Measurements from ENCODE around the gene TNNT3.

The TNNT3 gene

DNA sequence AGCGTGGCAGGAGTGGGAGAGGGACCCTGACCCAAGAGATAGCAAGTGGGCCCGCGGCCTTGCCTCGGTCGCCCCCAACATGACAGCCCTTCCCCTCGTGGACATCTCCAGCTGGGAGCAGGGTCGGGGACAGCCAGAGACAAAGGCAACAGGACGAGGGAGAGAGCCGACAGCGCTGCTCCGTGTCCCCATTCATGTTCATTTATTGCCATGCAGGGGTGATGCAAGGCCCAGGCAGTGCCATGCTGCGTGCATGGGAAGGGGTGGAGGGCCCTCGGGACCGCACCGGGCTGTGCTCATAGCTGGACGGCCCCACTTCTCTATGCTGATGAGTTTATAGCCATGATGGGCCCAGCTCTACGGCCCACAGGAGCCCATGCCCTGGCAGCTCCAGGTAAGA is 40.3 kb downstream of the TNNT3 start:
- DNase-seq = no peak

DNA sequence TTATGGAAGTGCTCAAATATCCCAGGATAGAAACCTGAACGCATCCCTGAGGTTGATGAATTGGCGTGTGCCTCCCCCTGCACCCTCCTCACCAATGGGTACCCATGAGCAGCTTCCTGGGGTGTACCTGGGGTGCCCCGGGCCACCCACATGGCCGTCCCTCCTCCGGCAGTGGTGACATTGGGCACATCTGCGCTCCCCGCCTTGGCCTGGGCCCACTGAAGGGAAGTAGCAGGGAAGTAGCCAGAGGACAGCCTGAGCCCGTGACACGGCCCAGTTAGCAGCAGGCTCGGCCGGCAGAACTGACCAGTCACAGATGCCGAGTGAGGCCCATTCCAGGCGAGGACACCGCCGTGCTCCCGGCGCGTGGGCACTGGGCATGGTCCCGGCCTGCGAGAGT is 44.4 kb downstream of the TNNT3 start:
- no peak for DNase-seq

DNA sequence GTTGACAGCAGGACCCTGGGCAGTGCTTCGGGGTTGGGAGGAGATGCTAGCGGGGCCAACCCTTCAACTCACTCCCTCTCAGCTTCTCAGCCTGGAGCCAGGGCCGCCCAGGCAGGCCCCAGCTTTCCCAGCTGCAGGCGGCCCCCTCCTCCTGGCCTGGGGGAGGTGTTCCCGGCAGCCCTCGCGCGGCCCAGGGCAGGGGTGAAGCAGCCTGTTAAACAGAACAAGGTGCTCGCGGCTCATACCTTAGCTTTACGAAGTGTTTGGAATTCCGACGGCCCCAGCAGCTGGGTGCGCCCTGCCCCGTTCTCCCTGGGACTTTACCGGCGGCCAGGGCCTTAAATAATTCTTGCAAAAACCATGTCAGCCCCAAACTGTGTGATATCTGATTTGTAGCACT is 44.8 kb downstream of the TNNT3 start:
- no peak for DNase-seq

DNA sequence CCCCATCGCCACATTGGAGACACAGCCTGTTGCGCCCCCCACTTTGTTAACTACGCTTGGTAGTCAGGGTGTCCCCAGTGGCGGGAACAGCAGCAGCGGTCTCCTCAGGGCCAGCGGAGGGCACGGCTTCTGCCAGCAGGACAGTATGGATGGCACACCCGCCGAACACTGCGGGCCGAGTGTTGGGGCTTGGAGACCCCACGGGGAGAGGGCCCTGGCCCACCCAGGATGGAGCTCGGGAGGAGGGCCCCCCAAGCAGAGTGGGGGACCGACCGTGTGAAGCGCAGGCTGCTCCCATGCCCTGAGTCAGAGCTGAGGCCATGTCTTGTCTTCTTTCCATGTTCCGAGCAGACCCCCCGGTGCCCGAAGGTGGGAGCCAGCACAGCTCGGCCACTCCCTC is 45.5 kb downstream of the TNNT3 start:
- DNase-seq = no peak

DNA sequence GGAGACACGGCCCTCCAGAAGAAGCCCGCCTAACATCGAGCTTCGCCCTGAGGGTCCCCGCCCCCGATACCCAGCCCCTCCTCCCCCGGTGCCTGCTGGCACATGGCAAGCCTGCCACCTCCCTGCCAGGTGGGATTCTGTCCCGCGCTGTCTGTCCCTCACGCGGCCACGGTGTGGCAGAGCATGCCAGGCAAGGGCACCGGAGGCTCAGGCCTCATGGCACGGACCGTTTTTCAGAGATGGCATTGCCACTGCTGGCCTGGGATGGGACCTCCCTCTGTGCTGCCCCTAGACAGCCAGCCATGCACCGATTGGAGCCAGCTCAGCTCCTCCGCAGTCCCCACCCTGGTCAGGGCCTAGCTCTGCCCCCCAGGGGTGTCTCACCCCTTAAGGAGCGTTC is 47.0 kb downstream of the TNNT3 start:
- DNase-seq = no peak

DNA sequence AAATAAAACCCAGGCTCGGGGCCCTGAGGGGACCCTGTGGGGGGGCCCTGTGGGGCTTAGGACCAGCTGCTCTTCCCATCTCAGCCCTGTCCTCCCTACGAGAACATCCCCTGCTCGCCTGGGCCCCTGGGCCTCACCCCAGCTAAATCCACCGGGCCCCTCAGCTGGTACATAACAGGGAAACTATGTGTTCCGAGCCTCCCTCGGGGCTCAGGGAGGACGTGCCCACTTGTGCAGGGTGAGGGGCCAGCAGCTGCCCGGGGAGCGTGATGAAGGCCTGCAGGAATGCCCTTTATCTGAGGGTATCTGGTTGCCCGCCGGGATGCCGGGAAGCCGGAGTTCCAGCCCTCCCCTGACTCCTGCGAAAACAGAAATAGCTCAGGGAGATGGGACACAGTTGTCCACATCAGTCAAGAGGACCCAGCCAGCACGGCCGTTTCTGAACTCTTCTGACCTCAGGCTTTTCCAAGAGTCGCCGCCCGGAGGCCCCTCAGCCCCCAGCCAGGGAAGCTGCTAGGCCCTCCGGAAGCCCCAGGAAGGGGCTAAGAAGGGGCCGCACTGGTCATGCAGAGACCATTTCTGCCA is 48.2 kb downstream of the TNNT3 start:
- DNase-seq = no peak

DNA sequence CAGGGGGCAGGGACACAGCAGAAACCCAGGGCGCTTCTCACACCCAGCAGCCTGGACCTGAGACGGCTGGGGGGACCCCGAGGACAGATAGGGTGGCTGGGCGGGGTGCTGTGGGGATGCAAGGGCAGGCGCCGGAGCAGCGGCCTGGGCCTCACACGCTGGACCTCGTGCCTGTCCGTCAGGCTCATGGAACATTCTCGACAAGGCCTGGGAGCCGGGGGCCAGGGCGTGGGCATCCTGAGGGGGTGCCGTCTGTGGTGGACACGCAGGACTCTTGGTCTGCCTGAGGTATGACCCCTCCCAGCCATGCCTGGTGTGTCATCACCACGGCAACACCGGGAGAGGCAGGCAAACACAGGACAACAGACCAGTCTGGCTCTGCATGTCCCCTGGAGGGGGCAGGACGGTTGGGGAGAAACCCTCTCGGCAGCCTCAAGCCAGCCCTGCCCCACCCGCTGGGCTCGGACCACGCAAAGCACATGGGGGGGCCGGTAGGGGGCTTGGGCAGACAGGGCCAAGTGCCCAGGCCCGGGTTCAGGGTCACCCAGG is 49.0 kb downstream of the TNNT3 start:
- DNase-seq = no peak

DNA sequence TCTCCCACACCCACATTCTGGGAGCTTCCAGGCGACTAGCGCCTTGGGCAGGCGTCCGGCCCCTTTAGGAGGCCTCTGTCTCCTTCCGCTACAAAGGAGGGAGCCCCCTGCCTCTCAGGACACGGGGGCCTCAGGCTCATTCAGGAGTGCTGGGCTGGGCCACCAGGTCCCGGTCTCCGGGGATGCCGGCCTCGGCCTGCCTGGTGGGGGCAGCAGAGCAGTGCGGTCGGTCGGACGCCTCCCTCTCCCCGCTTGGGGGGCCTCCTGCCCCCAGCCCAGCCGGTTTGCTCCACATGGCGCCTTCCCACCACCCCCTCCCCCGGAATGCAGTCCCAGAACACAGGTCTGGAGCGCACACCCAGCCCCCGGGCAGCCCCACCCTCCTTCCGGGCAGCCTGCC is 49.5 kb downstream of the TNNT3 start:
- no peak for DNase-seq

DNA sequence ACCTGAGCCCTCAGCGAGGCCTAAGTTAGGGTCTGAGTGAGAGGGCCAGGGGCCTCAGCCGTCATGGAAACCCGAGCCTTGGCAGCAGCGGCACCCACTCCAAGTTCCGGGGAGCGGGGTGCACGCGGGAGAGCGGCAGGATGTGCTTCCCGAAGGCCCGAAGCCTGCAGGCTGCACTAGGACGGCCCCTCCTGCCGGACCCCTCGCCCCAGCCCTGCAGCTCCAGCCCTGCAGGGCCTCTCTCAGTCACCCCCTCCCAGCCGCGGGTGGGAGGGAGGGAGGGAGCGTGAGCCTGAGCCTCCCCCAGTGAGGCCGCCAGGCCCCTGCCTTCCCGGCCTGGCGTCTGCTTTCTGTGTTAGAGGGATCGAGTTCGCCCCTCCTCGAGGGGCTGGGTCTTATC is 50.3 kb downstream of the TNNT3 start:
- no peak for DNase-seq

DNA sequence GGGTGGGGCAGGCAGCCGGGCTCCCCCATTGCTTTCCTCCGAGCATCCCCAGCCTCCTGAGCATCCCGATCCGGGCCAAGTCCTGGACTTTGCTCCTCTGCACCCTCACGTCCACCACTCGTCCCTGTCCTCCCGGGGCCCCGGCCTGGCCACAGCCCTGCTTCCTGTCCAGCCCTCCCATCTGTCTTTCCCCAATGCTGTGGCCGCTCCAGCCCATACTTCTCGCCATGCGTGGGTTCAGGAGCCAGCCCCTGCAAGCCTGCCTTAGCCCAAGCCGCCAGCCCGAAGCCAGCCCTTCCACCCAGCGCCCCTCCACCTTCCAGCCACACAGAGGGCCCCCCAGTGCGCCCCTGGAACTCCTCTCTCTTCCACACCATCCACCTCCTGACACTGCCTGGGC is 51.5 kb downstream of the TNNT3 start:
- DNase-seq = no peak

DNA sequence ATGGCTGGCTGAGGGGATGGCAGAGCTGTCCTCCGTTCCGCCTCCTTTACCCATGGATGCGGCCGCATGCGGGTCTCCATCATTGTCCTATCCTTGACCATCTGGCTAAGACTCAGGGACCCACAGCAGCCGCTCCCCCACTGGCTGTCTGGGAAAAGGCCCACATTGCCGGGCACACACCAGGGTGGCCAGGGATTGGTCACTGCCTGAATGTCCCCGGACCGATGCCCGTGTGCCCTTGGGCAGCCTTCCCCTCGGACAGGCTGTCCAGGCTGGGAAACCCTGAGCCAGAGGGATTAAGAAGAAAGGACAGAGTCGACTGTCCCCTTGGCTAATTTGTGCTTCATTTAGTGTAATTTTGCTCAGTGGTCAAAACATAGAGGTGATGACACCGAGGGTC is 55.7 kb downstream of the TNNT3 start:
- DNase-seq = no peak

DNA sequence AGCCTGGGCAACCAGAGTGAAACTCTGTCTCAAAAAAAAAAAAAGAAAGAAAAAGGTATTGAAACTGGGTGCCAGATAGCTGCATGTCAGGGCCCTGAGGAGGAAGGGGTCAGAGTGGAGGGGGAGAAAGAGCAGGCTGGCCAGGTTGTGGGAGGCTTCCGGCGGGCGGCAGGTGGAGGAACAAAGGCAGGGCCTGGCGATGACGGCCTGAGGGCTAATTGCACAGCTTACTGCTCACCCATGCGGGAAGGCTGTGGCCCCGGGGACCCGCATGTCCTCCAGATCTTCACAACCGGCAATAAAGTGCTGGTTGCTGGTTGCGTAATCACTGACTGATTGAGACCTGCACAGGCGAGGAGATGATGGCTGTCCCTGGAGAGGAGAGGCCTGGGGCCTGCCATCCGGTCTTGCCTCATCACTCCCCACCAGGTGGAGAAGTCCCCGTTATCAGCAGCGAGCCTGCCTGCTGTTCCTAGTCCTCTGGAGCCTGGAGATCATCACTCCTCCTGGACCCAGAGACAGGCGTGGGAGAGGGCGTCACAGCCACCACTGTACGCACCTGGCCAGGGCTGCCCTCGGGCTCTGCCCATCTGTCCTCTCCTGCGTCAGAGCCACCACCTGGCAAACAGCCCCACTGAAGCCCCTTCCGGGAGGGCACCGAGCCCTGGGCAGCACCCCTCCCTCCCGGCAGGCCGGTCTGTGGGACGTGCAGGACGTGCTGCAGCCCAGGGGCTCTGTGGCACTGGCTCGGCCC is 59.4 kb downstream of the TNNT3 start:
- no peak for DNase-seq

DNA sequence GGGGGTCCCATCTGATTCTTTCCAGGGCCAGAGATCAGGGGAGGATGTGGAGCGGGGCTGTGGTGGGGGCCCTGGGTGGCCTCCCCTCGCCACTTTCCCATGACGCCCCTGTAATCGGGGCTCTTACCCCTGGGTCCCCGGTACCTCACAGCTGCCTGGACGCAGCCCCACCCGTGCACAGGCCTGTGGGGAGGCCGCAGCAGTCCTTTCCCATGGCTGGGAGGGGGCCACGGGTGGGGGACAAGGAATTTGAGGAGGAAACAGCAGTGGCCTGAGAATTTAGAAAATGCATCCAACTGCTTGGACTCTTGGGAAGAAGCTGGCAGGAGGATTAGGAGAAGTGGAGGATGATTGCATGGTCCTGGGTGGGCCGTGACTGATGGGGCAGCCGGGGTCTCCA is 60.1 kb downstream of the TNNT3 start:
- no peak for DNase-seq

DNA sequence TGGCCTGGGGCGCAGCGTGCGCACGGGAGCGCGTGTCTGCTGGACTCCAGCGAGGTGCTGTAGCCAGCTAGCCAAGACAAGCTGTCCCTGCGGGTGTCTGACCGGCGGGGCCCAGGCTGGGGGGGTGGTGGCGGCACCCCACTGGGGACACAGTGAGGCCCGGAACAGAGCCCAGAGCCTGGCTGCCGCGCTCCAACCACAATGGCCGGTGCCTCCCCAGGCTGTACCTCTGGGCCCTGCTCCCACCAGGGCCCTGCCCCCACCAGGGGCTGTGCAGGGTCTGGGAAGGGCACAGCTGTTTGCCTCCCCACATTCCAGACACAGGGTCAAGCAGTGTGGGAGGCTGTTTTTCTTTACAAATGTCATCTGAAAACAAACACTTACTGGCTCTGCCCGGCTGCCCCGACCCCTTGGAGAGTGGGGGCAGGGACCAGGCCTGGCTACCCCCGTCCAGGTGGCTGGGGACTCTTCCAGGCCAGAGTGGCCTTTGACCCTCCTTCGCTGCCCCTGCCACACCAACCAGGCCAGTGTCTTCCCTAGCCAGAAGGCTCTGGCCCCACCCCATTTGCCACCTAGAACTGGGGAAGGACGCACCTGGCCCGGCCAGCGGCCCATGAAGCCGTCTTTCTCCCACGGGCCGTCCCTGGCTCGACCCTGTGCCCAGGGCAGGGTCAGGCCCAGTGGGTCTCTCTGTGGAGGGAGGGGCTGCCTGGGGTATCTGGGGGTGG is 63.5 kb downstream of the TNNT3 start:
- DNase-seq = no peak

DNA sequence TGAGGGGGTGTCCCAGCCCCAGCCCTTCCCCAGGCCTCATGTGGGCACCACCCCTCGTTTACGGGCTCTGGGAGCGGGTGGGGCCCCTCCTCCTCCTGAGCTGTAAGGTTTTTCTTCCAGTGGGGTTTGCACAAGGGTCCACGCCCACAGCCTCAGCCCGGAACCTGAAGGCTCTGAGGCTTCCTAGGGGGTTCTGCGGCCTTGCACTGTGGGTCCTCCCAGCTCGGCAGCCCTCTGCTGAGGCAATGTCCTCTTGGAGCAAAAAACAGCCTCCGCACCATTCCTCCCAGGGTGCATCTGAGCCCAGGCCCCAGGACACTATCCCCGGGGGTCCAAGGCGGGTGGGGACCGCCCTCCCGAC is 64.1 kb downstream of the TNNT3 start:
- DNase-seq = no peak

DNA sequence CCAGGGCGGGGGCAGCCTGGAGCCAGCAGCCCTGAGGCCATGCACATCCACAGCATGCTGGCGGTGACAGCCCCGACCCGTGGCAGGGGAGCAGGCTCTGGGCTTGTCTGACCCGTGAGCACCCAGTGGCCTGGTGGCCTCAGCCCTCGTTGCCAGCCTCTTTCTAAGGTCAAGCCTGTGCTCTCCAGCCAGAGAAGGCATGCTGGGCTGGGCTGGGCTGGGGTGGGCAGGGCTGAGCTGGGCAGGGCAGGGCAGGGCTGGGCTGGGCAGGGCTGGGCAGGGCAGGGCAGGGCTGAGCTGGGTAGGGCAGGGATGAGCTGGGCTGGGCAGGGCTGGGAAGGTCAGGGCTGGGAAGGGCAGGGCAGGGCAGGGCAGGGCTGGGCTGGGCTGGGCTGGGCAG is 67.5 kb downstream of the TNNT3 start:
- DNase-seq = no peak

DNA sequence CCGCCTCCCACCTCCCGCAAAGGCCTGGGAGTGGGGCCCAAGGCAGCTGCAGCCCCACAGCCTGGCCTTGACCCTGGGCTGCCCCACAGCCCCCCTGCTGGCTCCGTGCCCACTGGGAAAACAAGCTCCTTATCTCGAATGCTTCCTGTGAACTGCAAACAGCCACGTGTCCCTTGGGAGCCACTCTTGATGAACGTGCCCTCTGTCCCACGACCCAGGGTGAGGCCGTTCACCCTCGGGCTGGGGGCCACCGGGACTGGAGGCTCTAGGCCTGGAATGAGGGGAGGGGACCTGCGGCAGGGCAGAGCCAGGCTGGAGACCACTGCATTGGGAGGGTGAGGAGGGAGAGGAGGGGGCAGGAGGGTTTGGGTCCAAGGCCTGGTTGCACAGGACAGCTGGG is 68.7 kb downstream of the TNNT3 start:
- DNase-seq = no peak
